ENCODE measurements around the gene ZC3H13.

GRCh38 chr13:45989607-45990006 lies 62.9 kb downstream of the ZC3H13 start:
- no peak for TF ChIP-seq CTCF (IDR thresholded peaks at IDR 0.05)
- TF ChIP-seq EP300 (IDR thresholded peaks at IDR 0.05) = no peak
